Glomerular visceral epithelial cell (primary cell): ENCODE data around the gene DUSP10.
A peak's percentile ranks its signal among the peaks of the same experiment; 100 is the strongest.

Experiments used
- DNase-seq: peaks from one replicate; pipeline ENCODE4 v3.0.0-alpha.2; 2016; ENCODE audit errors: extremely low spot score

Gene DUSP10

DNA sequence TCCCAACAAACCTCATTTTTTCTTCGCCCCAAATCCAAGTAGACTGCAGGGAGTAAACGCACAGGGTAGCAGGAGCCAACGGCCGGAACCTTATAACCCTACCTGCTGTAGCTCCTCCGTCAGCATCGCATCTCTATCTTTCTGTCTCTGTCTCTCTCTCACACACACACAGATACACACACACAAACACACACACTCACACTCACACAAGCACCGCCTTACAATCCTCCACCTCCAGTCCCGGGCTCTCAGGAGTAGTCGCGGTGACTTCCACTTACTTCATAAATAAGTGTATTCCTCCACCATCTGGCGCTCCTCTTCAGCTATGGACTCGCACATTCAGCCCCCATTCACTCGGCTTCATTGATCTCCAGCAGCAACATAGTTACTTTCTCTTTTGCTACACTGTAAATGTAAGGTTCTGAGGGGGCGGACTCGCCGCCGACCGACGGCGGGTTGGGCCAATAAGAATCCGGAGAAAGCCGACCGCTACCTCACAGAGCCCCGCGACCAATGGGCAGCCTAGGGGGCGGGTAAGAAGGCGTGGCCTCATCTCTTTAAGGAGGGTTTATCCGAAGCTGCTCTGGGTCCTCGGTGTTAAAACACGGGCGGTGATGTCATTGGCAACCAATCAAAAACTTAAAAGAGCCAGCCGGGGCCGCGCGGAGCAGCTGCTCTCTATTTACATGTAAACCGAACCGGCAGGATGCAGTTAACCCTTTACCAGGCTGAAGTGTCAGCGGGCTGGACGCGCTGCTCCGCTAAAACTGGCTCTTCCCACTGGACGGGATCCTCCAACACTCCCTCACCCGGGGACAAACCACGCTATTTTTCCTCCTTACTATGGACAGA, at the start of gene DUSP10:
DUSP10 (minus strand) TSS at position 387 of the 852 bp plus-strand sequence. CDS start 2,345 bp downstream, outside the sequence.
- DNase-seq: peak; percentile 100

DNA sequence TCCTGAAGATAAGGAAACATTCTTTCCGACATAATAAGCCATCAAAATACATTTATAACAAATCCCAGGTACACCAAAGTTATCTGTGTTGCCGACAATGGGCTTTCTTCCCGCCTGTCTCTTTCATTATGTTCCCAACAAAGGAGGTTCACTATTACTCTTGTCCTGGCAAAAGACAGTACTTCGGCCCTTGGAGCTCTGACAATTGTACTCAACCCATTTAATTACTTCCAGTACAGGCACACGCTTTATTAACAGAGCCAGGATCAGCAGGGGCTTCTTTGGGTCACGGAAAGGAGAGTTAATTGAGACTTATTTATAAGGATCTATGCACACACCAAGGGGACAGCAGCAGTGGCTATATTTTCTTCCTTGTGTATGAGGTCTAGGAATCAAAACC, 46.6 kb upstream of the DUSP10 start:
- no peak for DNase-seq

DNA sequence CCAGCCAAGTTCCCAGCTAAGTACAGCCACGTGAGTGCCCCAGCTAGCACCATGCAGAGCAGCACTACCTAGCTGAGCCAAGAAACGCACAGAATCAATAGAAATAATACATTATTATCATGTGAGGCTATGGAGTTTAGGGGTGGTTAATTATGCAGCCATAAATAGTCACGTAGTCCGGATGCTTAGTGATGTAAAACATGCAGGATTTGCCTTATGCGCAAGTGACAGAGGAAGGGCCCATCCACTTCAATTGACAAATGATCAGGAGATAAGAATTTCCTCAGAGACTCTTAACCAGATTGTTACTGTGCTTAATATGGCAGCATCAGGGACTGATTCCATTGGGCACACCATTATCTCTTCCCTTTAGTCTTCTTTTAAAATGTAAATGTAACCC, 44.8 kb upstream of the DUSP10 start:
- no peak for DNase-seq

DNA sequence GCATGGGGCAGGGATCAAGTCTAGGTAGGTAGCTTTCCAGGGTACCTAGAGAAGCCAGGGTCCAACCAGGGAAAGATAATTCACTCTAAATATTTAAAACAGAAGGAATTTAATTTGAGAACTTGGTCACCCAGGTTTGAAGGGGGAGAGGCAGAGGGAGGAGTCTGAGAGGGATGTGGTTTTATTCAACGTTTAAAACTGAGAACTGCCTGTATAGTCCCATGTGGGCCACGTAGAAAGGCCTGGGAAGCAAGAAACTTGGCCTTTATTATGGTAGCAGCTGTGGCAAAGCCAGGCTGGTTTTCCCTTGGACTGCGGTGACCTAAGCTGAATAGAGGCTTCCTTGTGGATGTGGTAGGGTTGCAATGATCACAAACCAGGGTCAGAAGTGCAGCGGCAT, 42.0 kb upstream of the DUSP10 start:
- DNase-seq: no peak

DNA sequence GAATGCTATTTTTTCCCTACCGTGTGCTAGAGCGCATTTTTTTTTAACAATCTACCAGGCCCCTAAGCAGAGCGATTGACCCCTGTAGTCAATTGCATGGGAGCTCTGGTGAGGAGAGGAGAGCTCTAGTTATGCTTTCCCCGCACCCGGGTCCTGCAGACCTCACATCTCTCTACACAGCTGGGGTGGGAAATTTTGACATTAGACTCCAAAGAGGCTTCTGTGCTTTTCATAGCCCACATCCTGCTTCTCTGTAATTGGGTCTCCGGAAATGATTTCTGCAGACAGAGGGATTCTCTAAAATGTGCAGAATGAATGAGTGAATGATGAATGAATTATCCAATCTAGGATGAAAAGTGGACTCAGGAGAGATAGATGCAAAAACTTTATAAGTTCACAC, 41.5 kb upstream of the DUSP10 start:
- DNase-seq: no peak

DNA sequence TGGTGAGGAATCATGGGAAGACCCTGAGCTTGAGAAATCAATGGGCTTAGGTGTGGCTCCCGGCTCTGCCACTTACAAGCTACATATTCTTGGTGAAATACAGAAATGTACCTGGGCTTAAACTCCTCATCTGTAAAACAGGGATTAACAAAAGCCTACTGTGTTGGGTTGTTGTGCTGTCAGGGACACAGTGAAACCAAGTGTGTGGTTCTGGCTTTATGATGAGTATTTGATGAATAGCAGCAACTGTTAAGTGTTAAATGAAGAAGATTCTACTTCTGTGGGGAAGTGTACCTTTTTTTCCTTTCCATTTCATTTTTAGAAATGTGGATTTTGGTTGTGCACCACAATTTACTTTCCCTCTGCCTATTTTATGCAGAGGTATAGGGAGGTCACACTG, 41.1 kb upstream of the DUSP10 start:
- no peak for DNase-seq

- DNase-seq: no peak
Observed at GRCh38 chr1:221782477-221782876, 40.6 kb upstream of the DUSP10 start.

DNA sequence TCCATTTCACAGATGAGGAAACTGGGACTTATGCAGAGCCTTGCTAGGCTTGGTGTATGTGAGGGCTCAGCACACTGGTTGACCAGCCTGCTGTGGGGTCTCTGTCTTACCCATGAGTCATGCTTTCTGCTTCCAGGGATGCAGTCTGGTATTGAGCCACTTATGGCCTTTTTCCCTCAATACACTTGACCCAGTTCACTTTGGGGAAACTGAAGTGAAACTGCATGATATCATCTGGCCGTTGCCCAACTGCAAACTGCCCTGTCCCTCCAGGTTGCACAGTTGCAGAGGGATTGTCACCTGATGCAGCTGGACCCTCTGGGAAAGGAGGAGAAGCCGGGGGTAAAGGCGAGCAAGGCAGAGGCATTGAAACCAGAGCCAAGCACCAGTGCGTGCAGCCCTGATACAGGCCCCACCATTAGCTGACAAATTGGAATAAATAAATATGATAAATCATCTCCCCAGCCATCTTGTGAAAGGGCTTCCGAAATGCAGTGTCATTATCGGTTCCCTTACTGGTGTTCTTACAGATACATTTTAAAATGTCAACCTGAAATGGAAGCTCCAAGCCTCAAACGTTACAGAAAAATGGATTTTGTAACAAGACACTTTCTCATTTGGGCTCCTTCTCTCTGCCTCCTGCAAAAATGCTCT, 39.3 kb upstream of the DUSP10 start:
- no peak for DNase-seq

GRCh38 chr1:221780175-221780574, 38.3 kb upstream of the DUSP10 start:
- DNase-seq: no peak

- DNase-seq: no peak
Observed at GRCh38 chr1:221779771-221780170, 37.9 kb upstream of the DUSP10 start.

- DNase-seq: no peak
Observed at GRCh38 chr1:221778535-221779142, 36.8 kb upstream of the DUSP10 start.

GRCh38 chr1:221778125-221778524, 36.2 kb upstream of the DUSP10 start:
- DNase-seq: no peak

GRCh38 chr1:221777431-221778072, 35.7 kb upstream of the DUSP10 start:
- no peak for DNase-seq

DNA sequence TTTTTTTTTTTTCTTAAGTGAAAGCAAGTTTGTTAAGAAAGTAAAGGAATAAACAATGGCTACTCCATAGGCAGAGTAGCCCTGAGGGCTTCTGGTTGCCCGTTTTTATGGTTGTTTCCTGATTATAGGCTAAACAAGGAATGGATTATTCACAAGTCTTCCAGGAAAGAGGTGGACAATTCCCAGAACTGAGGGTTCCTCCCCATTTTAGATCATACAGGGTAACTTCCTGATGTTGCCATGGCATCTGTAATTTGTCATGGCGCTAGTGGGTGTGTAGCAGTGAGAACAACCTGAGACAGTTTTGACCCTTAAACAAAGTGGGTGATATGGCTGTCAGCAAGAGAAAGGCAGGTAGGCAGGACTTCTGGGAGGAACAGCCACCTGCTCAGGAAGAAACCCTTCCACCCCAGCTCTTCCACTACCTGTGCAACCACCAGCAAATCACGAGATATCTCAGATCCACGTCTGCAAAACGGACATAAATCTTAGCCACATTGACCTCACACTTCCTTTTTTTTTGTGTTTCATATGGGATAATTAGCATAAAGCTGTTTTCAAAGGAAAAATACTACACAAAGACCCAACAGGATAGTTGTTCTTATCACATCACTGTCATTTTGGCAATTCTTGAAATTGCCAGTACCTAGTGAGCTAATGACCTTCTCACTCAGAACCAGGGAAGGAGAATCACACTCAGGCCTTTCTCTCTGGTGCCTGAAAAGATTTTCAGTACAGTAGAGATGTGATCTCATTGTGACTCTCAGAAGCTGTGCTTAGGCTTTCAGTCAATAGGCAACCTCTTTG, 34.8 kb upstream of the DUSP10 start:
- no peak for DNase-seq

DNA sequence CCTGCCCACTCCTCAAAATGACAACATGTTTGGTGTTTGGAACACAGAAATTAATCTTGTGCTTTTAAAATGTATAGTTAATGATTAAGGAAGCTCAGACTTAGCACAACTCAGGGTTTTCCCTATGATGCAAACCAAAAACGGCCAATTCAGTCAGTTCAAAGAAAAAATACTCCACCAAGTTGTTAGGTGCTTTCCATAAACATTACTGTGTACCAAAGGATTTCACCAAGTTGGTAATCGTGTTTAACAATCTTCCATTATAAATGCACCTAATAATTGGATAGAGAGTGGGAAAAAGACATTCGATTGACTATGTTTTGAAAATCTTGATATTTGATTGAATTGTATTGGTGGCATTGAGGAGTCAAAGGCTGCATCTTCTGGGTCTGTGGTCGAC, 33.3 kb upstream of the DUSP10 start:
- DNase-seq: no peak

DNA sequence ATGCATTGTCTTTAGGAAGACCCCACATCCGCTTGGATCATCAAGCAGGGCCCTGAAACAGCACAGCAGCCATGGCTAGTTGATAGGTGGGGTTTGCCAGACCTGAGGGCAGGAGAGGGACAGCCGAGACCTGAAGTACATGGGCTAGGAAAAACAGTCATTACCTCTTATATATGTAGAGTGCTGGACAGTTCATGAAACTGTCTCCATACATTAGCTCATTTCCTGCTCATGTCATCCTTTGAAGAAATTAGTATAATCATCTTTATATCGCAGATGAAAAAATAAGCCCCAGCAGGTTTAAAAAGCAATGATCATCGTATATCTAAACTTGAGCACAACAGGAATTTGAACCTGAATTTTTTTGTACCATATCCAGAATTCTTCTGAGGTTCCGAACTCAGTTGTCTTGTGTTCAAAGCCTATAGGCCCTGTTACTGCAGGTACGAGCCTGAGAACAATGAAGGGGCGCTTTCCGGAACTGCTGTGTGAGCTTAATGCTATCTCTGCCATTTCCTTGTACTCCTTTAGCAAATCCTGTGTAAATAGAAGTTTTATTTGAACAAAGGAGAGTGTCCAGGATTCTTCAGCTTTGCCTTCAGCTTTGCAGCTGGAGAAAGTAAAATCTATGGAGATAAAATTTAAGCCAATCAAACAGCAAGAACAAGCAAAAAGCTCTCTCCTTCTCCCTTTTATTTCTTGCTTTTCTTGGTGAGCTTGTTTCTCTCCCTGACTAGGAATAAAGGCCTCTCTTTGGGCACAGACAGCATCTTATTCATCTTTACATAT, 32.4 kb upstream of the DUSP10 start:
- DNase-seq: no peak

GRCh38 chr1:221773383-221773782, 31.5 kb upstream of the DUSP10 start:
- no peak for DNase-seq

- DNase-seq: no peak
Observed at GRCh38 chr1:221772117-221772516, 30.2 kb upstream of the DUSP10 start.

GRCh38 chr1:221768444-221769066, 26.7 kb upstream of the DUSP10 start:
- DNase-seq: no peak

DNA sequence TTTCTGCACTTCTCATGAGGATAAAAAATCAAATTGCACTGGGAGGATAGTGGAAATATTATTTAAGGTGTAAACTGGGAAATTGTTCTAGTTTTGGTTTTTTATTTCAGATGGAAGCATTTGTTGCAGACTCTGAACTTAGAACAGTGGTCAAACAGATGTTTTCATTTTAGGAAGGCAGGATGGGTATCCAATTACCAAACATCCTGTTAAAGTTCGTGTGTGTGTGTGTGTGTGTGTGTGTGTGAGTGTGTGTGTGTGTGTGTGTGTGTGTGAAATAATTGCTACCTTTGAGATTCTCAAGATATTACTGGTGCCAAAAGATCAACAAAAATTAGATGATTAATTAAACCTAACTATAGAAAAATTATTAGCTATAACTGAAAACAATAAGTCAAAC, 24.3 kb upstream of the DUSP10 start:
- no peak for DNase-seq
